ENCODE data around the gene DGKI. TPM values are rescaled to one million over a fixed set of nuclear protein-coding genes. Genes with fewer than 3 reads are reported as not detected.
"Not testable (repeated sequence)": the region's sequence is repeated elsewhere in the genome, so short reads cannot be mapped to it uniquely, and the experiment has no call there.

DGKI gene
- total and polyA plus RNA-seq, 2 donors (not counting 1 experiment from before 2014, with no cell fraction given) = 0.74 to 2.1 TPM

GRCh38 chr7:137715533-137715932, 131.2 kb downstream of the DGKI start:
- no peak overlapping the region for H3K27ac ChIP-seq (ENCODE audit: insufficient read depth, low read length)
- DNase-seq (ENCODE audit: low read depth in 2 of 2) = peak in 1 of 2 donors; percentile 63
- no peak overlapping the region for H3K4me2 ChIP-seq (ENCODE audit: extremely low read depth, insufficient read depth, low read length)
- H2AFZ ChIP-seq (ENCODE audit: low read length) = no peak overlapping the region
- no peak overlapping the region for H3K4me3 ChIP-seq (replicated peaks in 1 of 4; ENCODE audit: control extremely low read depth in 1 of 4, insufficient read depth in 1 of 4, low read depth in 3 of 4, low read length in 4 of 4)
- H3K79me2 ChIP-seq (ENCODE audit: control insufficient read depth, insufficient read depth, low read length) = no peaks in the 10 kb centered on the region
- no peaks in the 10 kb centered on the region for H4K20me1 ChIP-seq (ENCODE audit: control insufficient read depth, extremely low read depth, insufficient read depth, low read length)
- no peaks in the 10 kb centered on the region for H3K9me3 ChIP-seq (ENCODE audit: control insufficient read depth, insufficient read depth, low read depth, low read length)
- H3K36me3 ChIP-seq (ENCODE audit: control insufficient read depth, insufficient read depth, low read length) = no peaks in the 10 kb centered on the region
- H3K9ac ChIP-seq (ENCODE audit: insufficient read depth, low read length) = no peak overlapping the region
- TF ChIP-seq CTCF (conservative IDR thresholded peaks at IDR 0.05 in 1 of 2, IDR thresholded peaks at IDR 0.05 in 1 of 2; ENCODE audit: low read depth in 1 of 2, low read length in 2 of 2) = no peak
- TF ChIP-seq EZH2 (IDR thresholded peaks at IDR 0.05; ENCODE audit: low read length, missing control alignments) = no peak
- H3K4me1 ChIP-seq (ENCODE audit: control insufficient read depth, extremely low read depth, insufficient read depth, low read length) = no peaks in the 10 kb centered on the region
- H3K27me3 ChIP-seq (ENCODE audit: control insufficient read depth, insufficient read depth, low read length) = no peaks in the 10 kb centered on the region

GRCh38 chr7:137715121-137715520, 131.7 kb downstream of the DGKI start:
- Histone ChIP-seq H3K27ac (ENCODE audit: insufficient read depth, low read length) (no peak overlapping the region), H3K36me3 (ENCODE audit: control insufficient read depth, insufficient read depth, low read length) (no peaks in the 10 kb centered on the region), H4K20me1 (ENCODE audit: control insufficient read depth, extremely low read depth, insufficient read depth, low read length) (no peaks in the 10 kb centered on the region), H3K4me2 (ENCODE audit: extremely low read depth, insufficient read depth, low read length) (no peak overlapping the region), H3K27me3 (ENCODE audit: control insufficient read depth, insufficient read depth, low read length) (no peaks in the 10 kb centered on the region), H2AFZ (ENCODE audit: low read length) (no peak overlapping the region), H3K9me3 (ENCODE audit: control insufficient read depth, insufficient read depth, low read depth, low read length) (no peaks in the 10 kb centered on the region), H3K9ac (ENCODE audit: insufficient read depth, low read length) (no peak overlapping the region), H3K4me3 (replicated peaks in 1 of 4; ENCODE audit: control extremely low read depth in 1 of 4, insufficient read depth in 1 of 4, low read depth in 3 of 4, low read length in 4 of 4) (no peak overlapping the region), H3K4me1 (ENCODE audit: control insufficient read depth, extremely low read depth, insufficient read depth, low read length) (no peaks in the 10 kb centered on the region), H3K79me2 (ENCODE audit: control insufficient read depth, insufficient read depth, low read length) (no peaks in the 10 kb centered on the region)
- peak in 1 of 2 donors; percentile 40 for DNase-seq (ENCODE audit: low read depth in 2 of 2)
- TF ChIP-seq CTCF (conservative IDR thresholded peaks at IDR 0.05 in 1 of 2, IDR thresholded peaks at IDR 0.05 in 1 of 2; ENCODE audit: low read depth in 1 of 2, low read length in 2 of 2) (no peak), EZH2 (IDR thresholded peaks at IDR 0.05; ENCODE audit: low read length, missing control alignments) (no peak)

- H3K79me2 ChIP-seq (ENCODE audit: control insufficient read depth, insufficient read depth, low read length); H3K27me3 ChIP-seq (ENCODE audit: control insufficient read depth, insufficient read depth, low read length); H3K9ac ChIP-seq (ENCODE audit: insufficient read depth, low read length); DNase-seq (ENCODE audit: low read depth in 2 of 2); H3K27ac ChIP-seq (ENCODE audit: insufficient read depth, low read length); H3K4me1 ChIP-seq (ENCODE audit: control insufficient read depth, extremely low read depth, insufficient read depth, low read length); H4K20me1 ChIP-seq (ENCODE audit: control insufficient read depth, extremely low read depth, insufficient read depth, low read length); H3K4me2 ChIP-seq (ENCODE audit: extremely low read depth, insufficient read depth, low read length); H3K36me3 ChIP-seq (ENCODE audit: control insufficient read depth, insufficient read depth, low read length); H3K9me3 ChIP-seq (ENCODE audit: control insufficient read depth, insufficient read depth, low read depth, low read length); H3K4me3 ChIP-seq (replicated peaks in 1 of 4; ENCODE audit: control extremely low read depth in 1 of 4, insufficient read depth in 1 of 4, low read depth in 3 of 4, low read length in 4 of 4); H2AFZ ChIP-seq (ENCODE audit: low read length): not testable (repeated sequence)
Observed at GRCh38 chr7:137706330-137706729, 140.4 kb downstream of the DGKI start.
